ENCODE results near the gene OVOL2. TPM values are rescaled to one million over a fixed set of nuclear protein-coding genes. Genes with fewer than 3 reads are reported as not detected.

OVOL2 gene
- total and polyA plus RNA-seq, 2 of the 4 experiments (the other 2 are of a cell fraction) = not detected

DNA sequence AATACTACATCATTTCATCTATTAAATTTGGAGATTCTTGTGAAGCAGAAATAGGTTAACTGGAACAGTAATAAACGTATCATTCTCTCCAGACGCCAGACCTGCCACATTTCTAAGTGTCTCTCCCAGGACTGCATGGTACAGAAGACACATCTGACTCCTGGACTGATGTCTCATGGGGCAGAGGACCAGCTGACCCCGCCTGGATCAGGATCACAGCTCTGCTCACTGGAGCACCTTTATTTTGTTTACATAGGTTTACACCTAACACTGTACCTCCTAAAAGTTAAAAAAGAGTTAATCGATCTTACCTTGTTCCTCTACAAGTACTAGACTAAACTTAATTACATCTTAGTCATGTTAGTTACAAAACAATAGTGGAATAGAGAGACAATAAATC lies 11.2 kb downstream of the OVOL2 start:
- Histone ChIP-seq H2BK5ac (ENCODE audit: low read depth, low read length, poor library complexity, severe bottlenecking) (no peak overlapping the region), H3K4me1 (ENCODE audit: control insufficient read depth, insufficient read depth, low read length) (no peaks in the 10 kb centered on the region), H3K56ac (ENCODE audit: extremely low read depth, insufficient read depth, low read length) (no peak overlapping the region), H2AK5ac (ENCODE audit: low read depth, low read length) (no peak overlapping the region), H3K4me2 (ENCODE audit: low read depth, low read length) (no peak overlapping the region), H3K4me3 (ENCODE audit: insufficient read depth, low read depth, low read length) (no peak overlapping the region), H3K18ac (ENCODE audit: low read depth, low read length) (no peak overlapping the region), H3K4ac (ENCODE audit: low read depth, low read length) (no peak overlapping the region), H4K20me1 (ENCODE audit: insufficient read depth, low read length) (no peaks in the 10 kb centered on the region), H4K8ac (ENCODE audit: low read depth in 2 of 2, low read length in 2 of 2) (no peak overlapping the region), H2AK9ac (replicated peaks; ENCODE audit: low read depth, low read length, poor library complexity) (no peak overlapping the region), H4K91ac (ENCODE audit: insufficient read depth, low read depth, low read length) (no peak overlapping the region), H2BK20ac (ENCODE audit: low read depth, low read length) (no peak overlapping the region), H3K14ac (replicated peaks; ENCODE audit: low read depth, low read length) (no peak overlapping the region), H3K27ac (ENCODE audit: insufficient read depth, low read length) (no peak overlapping the region), H3K9me1 (ENCODE audit: insufficient read depth, low read length) (no peaks in the 10 kb centered on the region), H4K5ac (ENCODE audit: low read depth, low read length) (no peak overlapping the region), H3K79me1 (ENCODE audit: low read depth in 1 of 2, low read length in 2 of 2) (no peaks in the 10 kb centered on the region), H3K36me3 (ENCODE audit: control insufficient read depth, insufficient read depth, low read length) (no peaks in the 10 kb centered on the region), H3K23ac (ENCODE audit: low read depth, low read length) (no peak overlapping the region), H2AFZ (replicated peaks; ENCODE audit: low read length, poor library complexity) (no peak overlapping the region), H3K9ac (ENCODE audit: low read depth, low read length) (no peak overlapping the region), H3K27me3 (ENCODE audit: control insufficient read depth, insufficient read depth, low read length) (peaks cover 18% of the 10 kb centered on the region), H2BK120ac (ENCODE audit: low read depth, low read length) (no peak overlapping the region), H2BK15ac (ENCODE audit: low read depth, low read length) (no peak overlapping the region), H3K9me3 (ENCODE audit: control insufficient read depth, insufficient read depth, low read length) (peaks cover 3% of the 10 kb centered on the region; the same call in 1 of the 2 replicates)
- POLR2A ChIA-PET (ENCODE audit: unreplicated experiment) = no interaction called here
- ATAC-seq (ENCODE audit: low read depth) (no peak), DNase-seq (no peak)
- in situ Hi-C loops (cut with MboI; ENCODE audit: low sequenced_read_pairs) = no loop called here
- WGBS, 2 experiments (ENCODE audit: extremely low coverage in 2 of 2, insufficient read length in 1 of 2) = no CpG with 5 or more reads among the region's 4 CpGs
- dilution Hi-C loops (cut with HindIII; ENCODE audit: low sequenced_read_pairs, unreplicated experiment) = no loop called here
- CTCF ChIA-PET = no interaction called here
- intact Hi-C loops (cut with micrococcal nuclease) = no loop called here
- no TSS peak for BruUV-seq (replicated peaks)
- TF ChIP-seq, protein P1, sequence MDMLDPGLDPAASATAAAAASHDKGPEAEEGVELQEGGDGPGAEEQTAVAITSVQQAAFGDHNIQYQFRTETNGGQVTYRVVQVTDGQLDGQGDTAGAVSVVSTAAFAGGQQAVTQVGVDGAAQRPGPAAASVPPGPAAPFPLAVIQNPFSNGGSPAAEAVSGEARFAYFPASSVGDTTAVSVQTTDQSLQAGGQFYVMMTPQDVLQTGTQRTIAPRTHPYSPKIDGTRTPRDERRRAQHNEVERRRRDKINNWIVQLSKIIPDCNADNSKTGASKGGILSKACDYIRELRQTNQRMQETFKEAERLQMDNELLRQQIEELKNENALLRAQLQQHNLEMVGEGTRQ (IDR thresholded peaks at IDR 0.05; ENCODE audit: low read depth, low read length) = no peak
- TF ChIP-seq MXI1 (IDR thresholded peaks at IDR 0.05; ENCODE audit: borderline replicate concordance, low read depth, low read length) (no peak), RCOR1 (IDR thresholded peaks at IDR 0.05; ENCODE audit: insufficient replicate concordance, low read length) (no peak), CHD1 (IDR thresholded peaks at IDR 0.05; ENCODE audit: low read depth, low read length) (no peak), NFE2L2 (IDR thresholded peaks at IDR 0.05; ENCODE audit: low read depth, low read length) (no peak), RFX5 (IDR thresholded peaks at IDR 0.05; ENCODE audit: low read depth, low read length) (no peak), SMC3 (IDR thresholded peaks at IDR 0.05; ENCODE audit: low read depth, low read length) (no peak), FOS (IDR thresholded peaks at IDR 0.05; ENCODE audit: low read depth, low read length) (no peak), CEBPB (IDR thresholded peaks at IDR 0.05; ENCODE audit: low read depth, low read length) (no peak), RAD21 (IDR thresholded peaks at IDR 0.05; ENCODE audit: low read length) (no peak), POLR2A (IDR thresholded peaks at IDR 0.05; ENCODE audit: low read depth, low read length) (no peak)

Measured in IMR-90 (cell line).